ENCODE data around the gene ZNF607. TPM values are rescaled to one million over a fixed set of nuclear protein-coding genes. Genes with fewer than 3 reads are reported as not detected.

Gene ZNF607
- total RNA-seq, 4 donors from 2014 or later = 5.4 to 14.1 (median 7.6) TPM

- peak overlapping the region; percentile 68 to 96 (median 82) for H3K4me3 ChIP-seq
- H3K27ac ChIP-seq = peak overlapping the region in 3 of 4 donors; percentile 80 to 87 (median 86)
- peaks cover 0 to 11% (median 7%) of the 10 kb centered on the region in 4 donors for H3K4me1 ChIP-seq
- WGBS, 2 donors = 7 to 8% methylated on average over 8 of the region's 8 CpGs
- no peak for DNase-seq (ENCODE audit: low spot score in 2 of 2)
- H3K27me3 ChIP-seq = no peaks in the 10 kb centered on the region
- H3K9me3 ChIP-seq = no peaks in the 10 kb centered on the region
- TF ChIP-seq CTCF (IDR thresholded peaks at IDR 0.05) (peak in 1 of 5 experiments; percentile 11), EP300 (IDR thresholded peaks at IDR 0.05) (no peak)
- peaks cover 0 to 10% (median 0%) of the 10 kb centered on the region in 3 donors for H3K36me3 ChIP-seq
These were observed 335 bp upstream of the ZNF607 start for GRCh38 chr19:37719927-37720265.

GRCh38 chr19:37718304-37718703 is 1.3 kb downstream of the ZNF607 start:
- H3K4me1 ChIP-seq = peaks cover 0 to 11% (median 7%) of the 10 kb centered on the region in 4 donors
- peak overlapping the region in 1 of 4 donors; percentile 68 for H3K4me3 ChIP-seq
- H3K36me3 ChIP-seq = peaks cover 0 to 23% (median 0%) of the 10 kb centered on the region in 3 donors
- peak overlapping the region; percentile 54 to 87 (median 83) for H3K27ac ChIP-seq
- H3K27me3 ChIP-seq = no peaks in the 10 kb centered on the region
- TF ChIP-seq POLR2A (IDR thresholded peaks at IDR 0.05) = no peak
- TF ChIP-seq EP300 (IDR thresholded peaks at IDR 0.05) = no peak
- TF ChIP-seq CTCF (IDR thresholded peaks at IDR 0.05) = no peak
- H3K9me3 ChIP-seq = no peaks in the 10 kb centered on the region
- DNase-seq (ENCODE audit: low spot score in 2 of 2) = no peak
- 47 to 52% methylated on average over 10 of the region's 10 CpGs for WGBS, 2 donors

GRCh38 chr19:37716140-37716539 is 3.4 kb downstream of the ZNF607 start:
- Histone ChIP-seq H3K27ac (no peak overlapping the region), H3K27me3 (no peaks in the 10 kb centered on the region), H3K4me3 (no peak overlapping the region), H3K36me3 (peaks cover 0 to 43% (median 0%) of the 10 kb centered on the region in 3 donors), H3K4me1 (peaks cover 0 to 11% (median 7%) of the 10 kb centered on the region in 4 donors), H3K9me3 (peaks cover 0 to 3% (median 0%) of the 10 kb centered on the region in 4 donors)
- TF ChIP-seq CTCF (IDR thresholded peaks at IDR 0.05) = no peak
- no peak for TF ChIP-seq POLR2A (IDR thresholded peaks at IDR 0.05)
- no peak for TF ChIP-seq EP300 (IDR thresholded peaks at IDR 0.05)
- DNase-seq (ENCODE audit: low spot score in 2 of 2) = no peak
- 90 to 99% methylated on average over 2 of the region's 2 CpGs for WGBS, 2 donors

- Histone ChIP-seq H3K27ac (no peak overlapping the region), H3K9me3 (peaks cover 0 to 65% (median 2%) of the 10 kb centered on the region in 4 donors), H3K36me3 (peaks cover 7 to 100% (median 12%) of the 10 kb centered on the region in 3 donors), H3K27me3 (no peaks in the 10 kb centered on the region), H3K4me3 (no peak overlapping the region), H3K4me1 (no peaks in the 10 kb centered on the region)
- TF ChIP-seq EP300 (IDR thresholded peaks at IDR 0.05) = no peak
- DNase-seq (ENCODE audit: low spot score in 2 of 2) = no peak
- 91 to 93% methylated on average over 7 of the region's 7 CpGs for WGBS, 2 donors
These were observed 13.4 kb downstream of the ZNF607 start for GRCh38 chr19:37706052-37706605.

- DNase-seq (ENCODE audit: low spot score in 2 of 2) = no peak
- TF ChIP-seq CTCF (IDR thresholded peaks at IDR 0.05) (no peak), EP300 (IDR thresholded peaks at IDR 0.05) (no peak), POLR2A (IDR thresholded peaks at IDR 0.05) (no peak)
- 89 to 93% methylated on average over 5 of the region's 5 CpGs for WGBS, 2 donors
- Histone ChIP-seq H3K9me3 (peaks cover 0 to 78% (median 2%) of the 10 kb centered on the region in 4 donors), H3K27ac (no peak overlapping the region), H3K4me3 (no peak overlapping the region), H3K4me1 (no peaks in the 10 kb centered on the region), H3K36me3 (peaks cover 0 to 81% (median 7%) of the 10 kb centered on the region in 3 donors), H3K27me3 (no peaks in the 10 kb centered on the region)
These were observed 20.5 kb downstream of the ZNF607 start for GRCh38 chr19:37699057-37699456.

Data from tibial nerve (tissue), 4 donors.